SHP77 treated with DMSO at 0.1 percent for 48 hours (cell line): ENCODE measurements around the gene DENND1A.

ENCODE experiments used
- DNase-seq: peaks from one replicate; lab custom pipeline; 2025; lab: John Stamatoyannopoulos, UW

Gene DENND1A

DNA sequence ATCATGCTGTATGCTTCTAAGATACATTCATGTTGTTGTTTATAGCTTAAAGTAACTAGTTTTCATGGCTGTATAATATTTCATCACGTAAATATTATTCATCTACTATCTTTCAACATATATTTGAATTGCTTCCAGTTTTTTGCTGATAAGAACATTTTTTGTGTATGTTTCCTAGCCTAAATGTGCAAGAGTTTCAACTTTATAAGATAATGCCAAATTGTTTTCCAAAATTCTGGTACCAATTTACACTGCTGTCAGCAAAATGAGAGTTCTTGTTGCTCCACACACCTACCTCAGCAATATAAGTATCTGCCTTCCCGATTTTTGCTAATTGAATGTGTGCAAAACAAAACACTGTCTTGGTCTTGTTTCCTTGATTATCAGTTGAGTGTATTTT lies 395.6 kb downstream of the DENND1A start:
- no peak for DNase-seq

DNA sequence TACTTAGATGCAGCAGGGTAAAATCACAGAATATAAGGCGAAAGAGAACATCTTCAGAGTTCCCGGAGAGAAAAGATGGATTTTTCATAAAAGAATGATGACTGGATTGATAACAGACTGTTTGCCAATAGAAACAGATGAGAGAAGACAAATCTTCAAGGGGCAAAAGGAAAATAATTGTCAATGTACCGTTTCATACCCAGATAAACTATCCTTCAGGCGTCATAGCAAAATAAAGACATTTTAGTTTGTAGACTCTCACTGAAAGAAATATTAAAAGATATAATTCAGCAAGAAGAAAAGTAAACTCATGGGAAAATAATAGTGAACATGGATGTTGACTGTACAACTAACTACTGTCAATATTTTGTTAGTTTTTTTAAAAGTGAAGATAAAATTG lies 399.7 kb downstream of the DENND1A start:
- DNase-seq: no peak

DNA sequence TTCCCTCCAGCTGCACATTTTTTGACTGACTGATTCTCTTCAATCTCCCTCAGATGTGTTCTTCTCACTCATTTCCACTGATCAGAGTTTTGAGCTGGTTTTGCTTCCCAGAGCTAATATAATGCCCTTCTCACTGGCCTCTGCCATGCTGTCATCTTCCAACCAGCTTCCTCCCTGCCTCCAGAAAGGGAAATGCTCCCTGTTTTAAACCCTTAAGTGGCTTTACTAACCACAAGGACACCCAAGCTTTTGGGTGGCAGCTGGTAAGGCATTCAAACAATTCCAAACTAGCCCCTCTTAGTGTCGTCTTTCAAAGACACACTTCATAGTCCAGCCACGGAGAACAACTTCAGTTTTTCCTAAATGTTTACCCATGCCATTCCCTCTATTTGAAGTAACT lies 401.4 kb downstream of the DENND1A start:
- no peak for DNase-seq

DNA sequence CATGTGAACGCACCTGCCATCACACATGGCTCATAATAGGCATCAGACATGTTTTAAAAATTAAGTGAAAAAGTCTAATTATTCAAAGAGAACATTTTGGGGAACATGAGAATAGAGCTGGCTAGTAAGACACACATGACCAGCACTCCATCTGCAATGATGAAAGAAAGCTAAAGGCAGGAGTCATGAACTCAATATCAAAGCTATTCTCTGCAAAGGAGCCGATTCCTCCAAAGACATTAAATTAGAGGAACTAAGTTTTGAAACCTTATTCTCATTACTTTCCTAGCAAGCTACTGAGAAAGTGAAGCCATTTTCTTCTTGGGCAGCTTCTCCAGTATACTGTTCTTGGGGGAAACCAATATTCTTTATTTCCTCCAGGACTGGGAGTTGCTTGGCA lies 401.9 kb downstream of the DENND1A start:
- DNase-seq: no peak

DNA sequence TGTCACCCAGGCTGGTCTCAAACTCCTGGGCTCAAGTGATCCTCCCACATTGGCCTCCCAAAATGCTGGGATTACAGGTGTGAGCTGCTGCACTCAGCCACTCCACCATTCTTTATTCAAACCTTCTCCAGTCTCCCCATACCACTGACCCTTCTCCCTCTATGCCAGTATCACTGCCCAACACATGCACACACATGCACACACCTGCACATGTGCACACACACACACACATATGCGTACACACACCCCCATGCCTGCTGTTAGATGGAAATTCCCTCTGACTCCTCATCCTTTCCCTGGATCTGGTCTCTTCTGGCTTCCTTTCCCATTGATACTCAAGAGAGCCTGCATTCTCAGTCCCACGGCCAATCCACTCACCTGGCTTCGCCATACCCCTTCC lies 404.0 kb downstream of the DENND1A start:
- no peak for DNase-seq

DNA sequence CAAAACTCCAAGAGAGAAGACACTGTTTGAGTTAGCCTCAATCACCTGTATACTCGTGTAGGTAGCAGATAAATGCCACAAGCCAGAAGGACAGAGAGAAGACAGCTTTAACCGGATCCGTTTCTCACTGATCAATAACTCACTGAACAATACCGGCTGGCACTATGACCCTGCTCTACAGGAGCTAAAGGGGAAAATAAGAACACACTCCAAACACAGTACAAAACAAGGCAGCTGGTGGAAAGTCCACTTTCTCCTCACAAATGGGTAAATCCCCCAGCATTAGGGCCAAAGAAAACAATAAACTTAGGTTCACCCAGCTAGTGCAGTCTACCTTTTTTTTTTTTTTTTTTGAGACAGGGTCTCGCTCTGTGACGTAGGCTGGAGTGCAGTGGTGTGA lies 404.5 kb downstream of the DENND1A start:
- no peak for DNase-seq

DNA sequence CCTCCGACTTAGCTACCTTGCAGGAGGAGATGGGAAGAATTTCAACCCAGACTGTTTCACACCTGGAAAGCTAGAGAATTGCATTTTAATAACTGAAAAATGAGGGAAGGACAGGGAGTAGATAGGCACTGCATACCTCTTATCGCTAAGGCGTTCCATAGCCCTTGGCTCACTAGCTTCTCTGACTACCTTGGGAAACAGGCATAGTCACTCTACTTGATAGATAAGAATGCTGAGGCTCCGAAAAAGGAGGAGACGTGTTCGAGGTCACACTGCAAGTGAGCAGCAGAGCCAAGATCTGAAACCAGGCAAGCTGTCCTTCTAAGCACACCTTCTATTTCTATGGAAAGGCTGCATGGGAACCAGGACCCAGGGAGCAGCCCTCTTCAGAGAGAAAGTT lies 405.1 kb downstream of the DENND1A start:
- no peak for DNase-seq

DNA sequence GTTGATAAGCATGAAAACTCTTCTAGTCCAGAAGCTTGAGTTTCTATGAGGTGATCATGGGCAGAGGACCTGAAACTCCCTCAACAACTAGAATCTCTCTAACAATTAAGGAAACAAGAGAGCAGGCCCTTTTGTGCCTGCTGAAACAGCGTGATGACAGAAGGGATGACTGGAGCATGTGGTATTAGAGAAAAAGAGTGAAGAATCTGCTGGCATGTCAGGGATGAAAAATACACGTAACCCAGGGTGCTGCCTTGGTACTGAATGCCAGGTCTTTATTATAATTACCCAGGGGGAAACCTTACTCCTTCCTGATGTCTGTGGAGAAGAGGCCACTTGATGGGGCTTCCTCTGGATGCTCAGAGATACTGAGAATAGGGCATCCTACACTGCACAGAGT lies 406.1 kb downstream of the DENND1A start:
- no peak for DNase-seq

DNA sequence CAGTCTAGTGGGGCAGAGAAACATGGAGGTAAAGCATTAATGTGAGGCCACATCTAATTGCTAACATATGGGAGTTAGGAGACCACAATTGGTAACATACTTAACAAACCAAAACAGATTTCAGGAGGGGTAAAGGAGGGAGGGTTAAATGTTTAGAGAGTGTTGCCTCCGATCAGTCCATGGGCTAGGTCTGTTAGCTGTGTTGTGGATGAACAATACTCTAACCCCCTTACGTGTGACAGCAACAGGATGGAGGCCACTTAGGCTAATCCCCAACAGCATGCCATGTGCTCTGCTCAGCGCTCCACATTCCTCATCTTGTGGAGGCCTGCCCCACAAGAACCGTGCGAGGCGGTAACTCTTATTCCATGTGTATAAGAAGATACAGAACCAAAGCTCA lies 406.9 kb downstream of the DENND1A start:
- no peak for DNase-seq

DNA sequence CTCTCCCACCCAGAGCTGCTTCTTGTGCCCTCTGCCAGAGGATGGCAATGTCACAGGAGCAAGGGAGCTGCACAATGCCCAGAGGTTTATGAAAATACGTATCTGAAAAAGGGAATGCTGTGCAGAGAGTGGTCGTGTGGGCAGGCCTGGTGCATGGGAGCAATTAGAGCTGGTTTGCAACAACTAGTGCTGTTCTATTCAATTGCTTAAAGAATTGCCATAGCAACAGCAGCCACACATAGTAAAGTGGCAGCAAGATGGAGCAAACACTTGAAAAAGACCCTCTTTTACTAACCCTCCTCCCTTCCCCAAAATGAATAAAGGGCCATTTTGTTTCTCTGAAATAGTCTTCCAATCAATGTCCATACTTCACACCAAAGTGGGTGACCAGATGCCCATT lies 407.7 kb downstream of the DENND1A start:
- no peak for DNase-seq

DNA sequence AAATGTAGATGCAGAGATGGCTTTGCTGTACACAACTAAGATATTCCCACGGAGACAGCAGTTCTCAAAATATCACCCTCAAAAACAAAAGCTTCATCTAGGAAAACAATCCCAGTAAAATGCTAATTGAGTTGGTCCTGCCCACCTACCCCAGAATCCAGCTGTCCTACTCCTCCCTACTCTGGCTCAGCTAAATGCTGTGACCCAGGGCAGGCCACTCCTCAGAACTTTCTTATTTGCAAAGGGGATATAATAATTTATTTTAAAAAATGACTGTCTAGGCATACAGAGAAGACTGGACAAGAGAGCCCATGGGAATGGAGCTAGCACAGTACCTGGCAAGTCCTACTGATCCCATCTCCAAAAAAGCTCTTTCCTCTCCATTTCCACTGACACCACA lies 411.6 kb downstream of the DENND1A start:
- no peak for DNase-seq

DNA sequence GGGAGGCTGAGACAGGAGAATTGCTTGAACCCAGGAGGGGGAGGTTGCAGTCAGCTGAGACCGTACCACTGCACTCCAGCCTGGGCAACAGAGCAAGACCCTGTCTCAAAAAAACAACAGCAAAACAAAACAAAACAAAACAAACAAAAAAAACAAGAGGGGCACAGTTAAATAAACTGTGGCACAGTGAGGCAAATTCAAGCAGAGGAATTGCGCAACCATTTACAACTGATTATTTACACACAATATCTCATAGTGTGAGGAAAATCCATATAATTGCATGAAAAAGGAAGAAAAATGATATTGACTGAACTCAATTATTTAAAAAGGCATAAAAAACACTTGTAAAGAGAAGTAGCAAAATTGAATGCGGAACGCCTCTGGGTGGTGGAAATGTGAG lies 412.4 kb downstream of the DENND1A start:
- no peak for DNase-seq

DNA sequence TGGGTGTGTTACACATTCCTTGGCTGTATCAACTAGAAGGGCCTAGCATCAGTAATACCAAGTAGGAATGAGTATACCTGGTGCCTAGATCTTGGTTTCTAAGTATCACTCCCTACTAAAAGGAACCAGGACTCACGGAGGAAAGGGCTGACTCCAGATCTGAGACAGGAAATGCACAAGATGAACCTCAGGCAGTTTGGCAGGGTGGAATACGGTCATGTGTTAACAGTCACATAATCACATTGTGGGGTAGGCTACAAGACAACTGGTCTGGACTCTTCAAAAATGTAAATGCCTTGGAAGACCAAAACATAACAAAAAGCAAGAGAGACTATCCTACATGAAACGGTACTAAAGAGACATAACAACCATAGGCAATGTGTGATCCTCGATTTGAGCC lies 415.2 kb downstream of the DENND1A start:
- DNase-seq: no peak

DNA sequence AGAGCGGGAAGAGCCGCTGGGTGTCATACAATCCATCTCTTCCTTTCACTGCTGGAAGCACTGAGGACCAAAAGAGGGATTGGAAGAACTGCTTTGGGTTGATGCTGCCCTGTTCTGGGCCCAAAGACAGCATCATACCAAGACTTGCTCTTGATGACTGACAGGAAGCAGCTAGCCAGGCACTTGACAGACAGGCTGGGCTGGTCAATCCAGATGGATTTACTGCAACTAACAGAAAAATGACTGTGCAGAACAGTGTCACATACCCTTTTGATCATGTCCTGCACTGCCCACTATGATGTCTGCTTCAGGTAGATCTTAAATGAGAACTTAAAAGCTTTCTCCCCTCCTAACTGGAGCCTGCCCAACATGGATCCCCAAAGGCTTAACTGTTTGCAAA lies 416.4 kb downstream of the DENND1A start:
- no peak for DNase-seq

DNA sequence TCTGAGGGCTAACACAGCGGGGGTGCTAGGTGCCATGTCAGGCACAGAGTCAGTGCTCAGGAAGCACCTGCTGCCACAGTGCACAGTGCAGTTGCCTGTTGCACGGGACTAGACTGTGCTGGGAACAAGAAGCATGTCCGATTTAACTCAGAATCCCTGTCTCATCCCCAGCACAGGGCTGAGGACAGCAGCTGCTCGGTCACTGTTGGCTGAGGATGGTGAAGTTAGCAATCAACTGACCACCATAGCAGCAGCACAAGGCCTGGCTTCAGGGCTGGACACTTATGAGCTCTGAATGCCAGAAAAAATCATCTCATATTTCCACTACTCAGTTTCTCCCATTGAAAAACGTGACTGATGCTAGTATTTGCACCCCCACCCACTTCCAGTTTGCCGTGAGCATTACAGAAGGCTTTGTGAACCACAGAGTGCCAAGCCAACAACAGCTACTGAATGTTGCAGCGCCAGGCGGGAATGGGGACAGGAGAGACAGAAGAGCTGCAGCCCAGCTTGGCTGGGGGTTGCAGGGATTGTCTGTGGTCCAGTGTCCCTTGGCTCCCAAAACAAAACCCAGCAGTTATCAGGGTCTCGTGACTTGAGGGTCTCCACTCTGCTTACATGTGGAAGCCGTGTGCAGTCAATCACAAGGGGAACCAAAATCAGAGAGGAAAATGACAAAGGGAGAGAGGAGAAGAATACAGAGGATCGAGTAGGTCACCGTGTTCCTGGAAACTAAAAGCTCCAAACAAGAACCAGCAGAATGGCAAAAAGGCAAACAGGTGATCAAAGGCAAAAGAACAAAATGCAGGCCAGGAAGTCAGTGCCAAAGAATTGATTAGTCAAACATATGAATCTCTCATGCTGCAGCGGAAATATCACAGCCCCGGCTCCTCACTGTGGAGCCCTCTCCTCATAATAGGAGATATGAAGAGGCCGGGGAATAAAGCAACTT lies 418.3 kb downstream of the DENND1A start:
- DNase-seq: no peak

DNA sequence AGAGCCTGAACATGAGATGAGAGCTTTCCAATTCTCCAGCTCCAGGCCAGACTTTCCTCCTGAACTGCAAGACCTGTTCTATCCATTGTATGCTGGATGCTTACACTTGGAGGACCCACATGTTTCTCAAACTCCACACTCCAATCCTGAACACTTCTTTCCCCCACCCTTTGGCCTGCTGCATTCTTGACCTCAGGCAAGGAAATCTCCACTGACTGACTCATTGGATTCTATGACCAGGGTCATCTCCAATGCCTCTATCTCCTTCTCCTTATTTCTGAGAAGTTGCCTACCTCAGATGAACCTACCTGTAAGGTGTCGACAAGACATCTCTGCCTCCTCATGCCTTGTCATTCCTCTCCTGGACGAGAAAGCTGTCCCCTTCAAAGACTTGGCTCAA lies 420.3 kb downstream of the DENND1A start:
- DNase-seq: no peak

DNA sequence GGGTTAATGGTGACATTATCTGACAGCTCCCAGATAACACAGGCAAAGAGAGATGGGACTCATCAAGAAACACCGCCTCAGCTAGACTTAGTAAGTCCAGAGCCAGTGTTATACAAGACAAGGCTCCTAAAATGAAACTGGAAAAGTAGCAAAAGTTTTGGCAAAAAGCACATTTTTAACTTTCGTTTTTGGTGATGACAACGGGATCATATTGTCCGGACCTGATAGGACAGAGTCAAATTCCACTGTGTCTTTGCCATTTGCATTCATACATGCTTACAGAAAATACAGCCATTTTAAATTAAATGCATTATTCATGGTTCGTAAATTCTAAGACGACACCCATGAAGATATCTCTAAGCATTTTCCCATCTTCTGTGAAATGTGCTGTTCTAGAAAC lies 421.9 kb downstream of the DENND1A start:
- no peak for DNase-seq

DNA sequence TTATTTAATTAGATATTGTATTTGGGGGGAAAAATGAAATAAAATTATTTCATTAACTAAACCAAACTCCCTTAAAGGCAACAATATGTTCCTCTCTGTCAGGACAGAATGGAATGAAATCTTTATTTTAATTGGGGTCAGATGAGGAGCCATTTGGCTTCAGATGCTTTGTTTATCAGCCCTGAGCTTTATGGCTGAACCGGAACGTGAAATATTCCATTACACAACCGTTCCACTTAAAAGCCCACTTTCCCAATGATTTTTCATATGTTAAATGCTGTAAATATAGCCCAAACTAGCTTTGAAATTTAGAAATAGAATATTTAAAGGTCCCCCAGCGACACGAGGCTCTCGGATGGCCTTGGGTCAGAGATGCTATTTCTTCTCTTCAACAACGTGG lies 424.4 kb downstream of the DENND1A start:
- DNase-seq: no peak

DNA sequence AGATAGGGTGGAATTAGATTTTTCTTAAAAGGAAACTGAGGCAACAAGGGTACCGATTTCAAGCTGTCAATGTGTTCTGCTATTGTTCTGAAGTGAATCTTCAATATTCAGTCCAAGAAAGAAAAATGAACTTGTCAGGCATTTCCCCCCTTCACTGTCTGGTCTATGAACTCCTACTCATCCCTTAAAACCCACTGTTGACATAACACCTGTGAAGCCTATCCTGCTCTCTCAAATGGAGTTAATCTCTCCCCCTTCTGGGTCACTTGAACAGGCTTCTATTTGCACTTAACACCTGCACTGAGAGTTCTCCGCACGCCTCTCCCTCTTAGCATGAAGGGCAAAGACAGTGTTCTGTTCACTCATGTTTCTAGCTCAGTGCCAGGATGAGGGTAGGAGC lies 429.6 kb downstream of the DENND1A start:
- no peak for DNase-seq

DNA sequence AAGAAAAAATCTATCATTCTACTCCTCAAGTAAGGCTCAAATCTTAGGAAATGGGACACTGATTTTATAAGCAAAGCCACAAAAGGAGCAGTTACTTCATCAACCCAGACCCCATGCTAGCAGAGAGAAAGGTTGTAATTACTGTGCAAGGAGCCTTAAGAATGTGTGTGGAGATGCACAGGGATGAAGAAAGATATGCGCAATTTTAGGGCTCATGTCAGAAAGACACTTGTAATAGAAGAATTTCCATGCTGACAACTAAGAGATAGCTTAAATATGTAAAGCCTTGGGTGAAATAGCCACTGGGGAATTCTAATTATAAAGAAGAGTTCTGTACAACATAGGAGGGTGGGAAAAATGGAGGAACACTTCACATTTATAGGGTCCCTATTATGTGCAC lies 432.1 kb downstream of the DENND1A start:
- DNase-seq: no peak

DNA sequence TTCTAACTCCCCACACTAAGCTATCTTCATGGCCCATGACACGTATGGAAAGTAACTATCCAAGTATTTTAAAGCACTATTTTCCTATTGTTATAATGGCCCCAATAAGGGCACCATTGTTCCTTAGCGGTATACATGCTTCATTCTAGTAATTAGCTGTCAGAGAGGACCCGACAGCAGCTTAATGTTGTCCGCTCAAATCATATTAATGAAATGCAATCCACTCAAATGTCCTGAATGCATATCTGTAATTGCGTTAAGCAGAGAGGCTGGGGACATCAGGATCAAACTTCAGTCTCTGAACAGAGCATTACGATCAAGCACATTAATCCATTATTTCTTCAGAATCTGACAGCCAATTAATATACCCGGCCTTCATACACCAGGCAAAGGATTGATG lies 434.2 kb downstream of the DENND1A start:
- DNase-seq: no peak

DNA sequence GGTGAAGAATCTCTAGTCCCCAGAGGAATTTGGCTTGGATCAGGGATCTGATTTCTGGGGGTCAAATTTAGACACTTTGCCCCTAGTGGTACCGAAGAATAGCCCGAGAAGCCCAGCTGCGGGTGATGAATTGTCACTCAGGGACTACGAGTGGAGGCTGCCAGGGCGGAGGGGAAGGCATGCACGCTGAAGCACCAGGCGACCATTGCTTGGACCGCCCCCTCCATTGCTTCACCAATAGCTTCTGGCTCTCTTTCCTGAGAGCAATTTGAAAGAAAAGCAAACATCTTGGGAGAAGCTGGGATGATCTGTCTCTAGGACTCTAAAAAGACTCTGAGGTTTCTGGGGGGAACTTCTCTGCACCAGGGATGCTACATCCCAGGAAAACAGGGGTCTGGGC lies 436.3 kb downstream of the DENND1A start:
- no peak for DNase-seq

DNA sequence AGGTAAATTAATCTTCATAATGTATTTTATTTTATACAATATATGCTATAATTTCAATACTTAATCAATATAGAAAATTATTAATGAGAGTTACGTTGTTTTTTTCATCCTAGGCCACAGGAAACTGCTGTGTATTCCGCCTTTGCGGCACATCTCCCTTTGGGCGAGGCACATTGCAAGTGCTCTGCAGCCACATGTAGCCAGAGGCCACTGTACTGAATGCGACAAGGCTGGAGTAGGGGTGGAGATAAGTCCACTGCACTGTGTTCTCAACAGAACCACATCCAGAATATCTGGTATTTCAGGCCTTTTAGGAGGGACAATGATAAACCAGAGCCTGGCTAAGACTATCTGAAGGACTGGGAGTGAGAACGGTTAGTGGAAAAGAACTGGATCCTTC lies 439.2 kb downstream of the DENND1A start:
- no peak for DNase-seq

DNA sequence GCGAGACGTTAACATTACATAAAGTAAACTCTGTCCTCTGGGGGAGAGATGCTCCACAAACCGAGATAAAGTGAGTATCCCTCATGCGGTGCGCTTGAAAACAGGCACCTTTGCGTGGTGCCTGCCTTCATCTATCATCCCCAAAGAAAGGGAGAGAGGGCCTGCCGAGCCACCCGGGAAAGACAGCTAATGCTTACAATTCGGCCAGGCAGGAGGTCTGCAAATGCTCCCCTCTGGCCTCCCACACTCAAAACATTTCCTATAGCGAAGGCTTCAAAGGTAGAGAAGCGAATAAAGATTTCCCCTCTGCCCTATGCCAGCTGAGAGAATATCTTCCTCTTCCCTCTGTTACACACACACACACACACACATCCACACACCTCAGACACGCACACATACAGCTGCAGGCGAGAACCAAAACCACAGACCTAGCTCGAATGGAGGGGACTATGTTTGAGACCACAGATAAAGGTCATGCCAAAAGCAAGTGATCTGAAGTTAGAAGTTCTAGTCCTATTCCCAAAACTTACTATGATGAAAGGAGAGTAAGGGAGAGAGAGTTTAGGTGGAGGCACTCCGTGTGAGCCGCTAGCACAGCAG lies 441.1 kb downstream of the DENND1A start:
- DNase-seq: no peak
